ENCODE data around the gene ANP32E. TPM values are rescaled to one million over a fixed set of nuclear protein-coding genes. Genes with fewer than 3 reads are reported as not detected.

The ANP32E gene
- total RNA-seq, result 9.8 and 10.5 TPM in 2 replicates

GRCh38 chr1:150235852-150236613 is at the start of gene ANP32E:
Gene ANP32E (minus strand): TSS chr1:150236112. CDS start chr1:150235786, 326 bp downstream.

GRCh38 chr1:150281758-150282557 is 46.0 kb upstream of the ANP32E start, which contains the start of gene CIART:
Gene CIART (plus strand): TSS chr1:150282554. CDS start chr1:150283268, 714 bp downstream.

GRCh38 chr1:150268705-150269403 is 32.9 kb upstream of the ANP32E start, which contains the start of gene APH1A:
Gene APH1A (minus strand): TSS chr1:150269016. CDS start chr1:150268810, 206 bp downstream.

GRCh38 chr1:150257624-150258585 is 22.0 kb upstream of the ANP32E start, which contains the start of gene CA14:
Gene CA14 (plus strand): TSS chr1:150257774. CDS start chr1:150258129, 355 bp downstream.

Small RNAs within 50 kb of the gene (small RNA-seq; reads per million reads assigned to genes)
- gene RN7SL480P (not detected), gene RNU2-17P (4.2 reads per million, percentile 73 among the genes with 10 or more reads in this experiment)

Other genes starting within 250 kb of the ANP32E start
- gene OTUD7B, start 225.4 kb downstream of the ANP32E start, total RNA-seq, result 17.7 and 24.7 TPM in 2 replicates
- gene VPS45, start 168.3 kb downstream of the ANP32E start, total RNA-seq, result 34.9 and 36.5 TPM in 2 replicates
- 48.5 and 66.8 TPM in 2 replicates for gene PLEKHO1, start 86.2 kb downstream of the ANP32E start, total RNA-seq
- gene CA14, start 21.7 kb upstream of the ANP32E start, total RNA-seq, result not detected in 2 replicates
- gene APH1A, start 32.9 kb upstream of the ANP32E start, total RNA-seq, result 123 and 125 TPM in 2 replicates
- gene C1orf54, start 36.7 kb upstream of the ANP32E start, total RNA-seq, result 5.5 and 8.4 TPM in 2 replicates
- gene CIART, start 46.4 kb upstream of the ANP32E start, total RNA-seq, result 16.6 and 20.2 TPM in 2 replicates
- gene MRPS21, start 57.7 kb upstream of the ANP32E start, total RNA-seq, result 16.9 and 24.0 TPM in 2 replicates
- gene PRPF3, start 85.4 kb upstream of the ANP32E start, total RNA-seq, result 34.4 and 44.9 TPM in 2 replicates
- 12.1 and 12.8 TPM in 2 replicates for gene RPRD2, start 128.0 kb upstream of the ANP32E start, total RNA-seq

Measured in hair follicle dermal papilla cell (primary cell).